GM18909 (cell line): Measurements from ENCODE around the gene HSPA14.
"Not testable (repeated sequence)": the region's sequence is repeated elsewhere in the genome, so short reads cannot be mapped to it uniquely, and the experiment has no call there.

ENCODE experiments used
- ATAC-seq: cut with Tn5 transposase; IDR thresholded peaks from one replicate; pipeline ENCODE4 v1.9.1; 2021; ENCODE audit warnings: mild to moderate bottlenecking; ENCODE audit not compliant: unreplicated experiment, poor library complexity

Gene HSPA14

GRCh38 chr10:14837003-14837756, 926 bp upstream of the HSPA14 start:
- ATAC-seq: no peak

- peak; percentile 1 for ATAC-seq
These were observed 637 bp downstream of the HSPA14 start for GRCh38 chr10:14838582-14839304.

- ATAC-seq: no peak
These were observed 1.2 kb downstream of the HSPA14 start for GRCh38 chr10:14839305-14839695.

- ATAC-seq: no peak
These were observed 2.1 kb downstream of the HSPA14 start for GRCh38 chr10:14840178-14840577.

- no peak for ATAC-seq
These were observed 5.4 kb downstream of the HSPA14 start for GRCh38 chr10:14843327-14843988.

- no peak for ATAC-seq
These were observed 6.8 kb downstream of the HSPA14 start for GRCh38 chr10:14844948-14845347.

GRCh38 chr10:14852236-14852635, 14.1 kb downstream of the HSPA14 start:
- ATAC-seq: no peak

GRCh38 chr10:14855453-14855852, 17.3 kb downstream of the HSPA14 start:
- ATAC-seq: no peak

GRCh38 chr10:14858338-14858960, 20.3 kb downstream of the HSPA14 start:
- no peak for ATAC-seq

- ATAC-seq: no peak
These were observed 20.9 kb downstream of the HSPA14 start for GRCh38 chr10:14859043-14859442.

- no peak for ATAC-seq
These were observed 21.7 kb downstream of the HSPA14 start for GRCh38 chr10:14859775-14860174.

GRCh38 chr10:14860791-14861190, 22.7 kb downstream of the HSPA14 start:
- ATAC-seq: no peak

- ATAC-seq: not testable (repeated sequence)
These were observed 26.4 kb downstream of the HSPA14 start for GRCh38 chr10:14864466-14864865.

GRCh38 chr10:14864871-14865270, 26.8 kb downstream of the HSPA14 start:
- ATAC-seq: not testable (repeated sequence)

- peak; percentile 59 for ATAC-seq
These were observed 35.1 kb downstream of the HSPA14 start for GRCh38 chr10:14873090-14873760.

GRCh38 chr10:14875941-14876340, 37.8 kb downstream of the HSPA14 start:
- ATAC-seq: no peak

- no peak for ATAC-seq
These were observed 38.7 kb downstream of the HSPA14 start for GRCh38 chr10:14876764-14877163.

- peak; percentile 93 for ATAC-seq
These were observed 40.4 kb downstream of the HSPA14 start, which contains the start of gene SUV39H2 for GRCh38 chr10:14878266-14879123. SUV39H2 (plus strand) TSS chr10:14878866; CDS start chr10:14878889, 23 bp downstream.
